GM10266 (cell line): Measurements from ENCODE around the gene NCK2.

Experiments
- DNase-seq: peaks from one replicate; pipeline ENCODE4 v3.0.0; 2012; ENCODE audit errors: extremely low spot score
- CTCF ChIP-seq: IDR thresholded peaks from 2 replicates; pipeline ENCODE4 v1.5.1; 2012; ENCODE audit warnings: mild to moderate bottlenecking, low read depth; ENCODE audit not compliant: control insufficient read depth, insufficient read depth; ENCODE audit errors: missing control alignments

The NCK2 gene

GRCh38 chr2:105796131-105796638 is 51.5 kb downstream of the NCK2 start:
- no peak for TF ChIP-seq CTCF
- DNase-seq = no peak

GRCh38 chr2:105796791-105797190 is 52.1 kb downstream of the NCK2 start:
- no peak for DNase-seq
- TF ChIP-seq CTCF = no peak

GRCh38 chr2:105797298-105797819 is 52.6 kb downstream of the NCK2 start:
- DNase-seq = no peak
- TF ChIP-seq CTCF = no peak

- no peak for DNase-seq
- TF ChIP-seq CTCF = no peak
Measured at GRCh38 chr2:105798595-105798994, 53.9 kb downstream of the NCK2 start.

GRCh38 chr2:105800036-105800713 is 55.5 kb downstream of the NCK2 start:
- no peak for TF ChIP-seq CTCF
- no peak for DNase-seq

- no peak for TF ChIP-seq CTCF
Measured at GRCh38 chr2:105800953-105801635, 56.4 kb downstream of the NCK2 start.

GRCh38 chr2:105801961-105802360 is 57.2 kb downstream of the NCK2 start:
- TF ChIP-seq CTCF = no peak
- no peak for DNase-seq

More at GRCh38 chr2:105800953-105801635, 56.4 kb downstream of the NCK2 start:
- no peak for DNase-seq
